GM12865 (cell line): Measurements from ENCODE around the gene VGF.

Source experiments
- DNase-seq: peaks from one replicate; pipeline ENCODE4 v3.0.0; 2010; ENCODE audit warnings: low read depth
- H3K4me3 ChIP-seq: 2 replicates; pipeline ENCODE4 v1.5.1; 2011; ENCODE audit warnings: mild to moderate bottlenecking, low read depth, low read length, control low read depth
- CTCF ChIP-seq: IDR thresholded peaks from 2 replicates; pipeline ENCODE4 v1.5.1; 2011; ENCODE audit warnings: low read length, control low read depth, low read depth, inconsistent platforms; ENCODE audit not compliant: insufficient read depth; ENCODE audit errors: missing control alignments

VGF gene

GRCh38 chr7:101169110-101169837 is 3.9 kb upstream of the VGF start:
- TF ChIP-seq CTCF = no peak
- no peak overlapping the region for H3K4me3 ChIP-seq
- DNase-seq = no peak

DNA sequence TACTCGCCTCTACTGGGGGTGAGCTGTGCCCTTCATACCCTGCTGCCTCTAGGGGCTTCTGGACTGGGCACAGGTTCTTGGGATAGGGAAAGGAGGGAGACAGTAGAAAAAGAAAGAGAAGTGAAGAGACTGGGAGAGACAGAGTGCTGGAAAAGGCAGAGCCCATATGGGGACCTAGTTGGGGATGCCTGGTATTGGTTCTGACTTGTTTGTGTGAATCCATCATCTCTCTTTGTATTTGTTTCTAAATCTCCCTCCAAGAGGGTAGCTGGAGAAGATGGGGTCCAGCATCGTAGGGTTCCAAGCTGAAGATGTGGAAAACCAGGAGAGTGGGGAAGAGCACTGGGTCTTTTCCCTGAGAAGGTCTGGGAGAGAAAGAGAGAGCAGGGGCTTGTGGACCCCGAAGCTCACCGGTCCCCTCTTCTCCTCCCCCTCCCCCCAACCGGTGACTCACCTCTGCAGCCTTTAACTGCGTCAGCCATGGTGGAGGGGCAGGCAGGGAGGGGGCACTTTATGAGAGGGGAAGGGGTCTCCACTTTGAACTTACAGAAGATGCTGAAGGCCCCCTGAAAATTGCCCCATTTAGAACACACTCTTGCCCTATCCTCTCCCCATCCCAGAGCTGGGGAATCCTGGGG is 3.2 kb upstream of the VGF start:
- no peak for TF ChIP-seq CTCF
- no peak for DNase-seq
- no peak overlapping the region for H3K4me3 ChIP-seq

GRCh38 chr7:101167645-101168411 is 2.5 kb upstream of the VGF start:
- no peak for TF ChIP-seq CTCF
- DNase-seq = no peak
- no peak overlapping the region for H3K4me3 ChIP-seq

DNA sequence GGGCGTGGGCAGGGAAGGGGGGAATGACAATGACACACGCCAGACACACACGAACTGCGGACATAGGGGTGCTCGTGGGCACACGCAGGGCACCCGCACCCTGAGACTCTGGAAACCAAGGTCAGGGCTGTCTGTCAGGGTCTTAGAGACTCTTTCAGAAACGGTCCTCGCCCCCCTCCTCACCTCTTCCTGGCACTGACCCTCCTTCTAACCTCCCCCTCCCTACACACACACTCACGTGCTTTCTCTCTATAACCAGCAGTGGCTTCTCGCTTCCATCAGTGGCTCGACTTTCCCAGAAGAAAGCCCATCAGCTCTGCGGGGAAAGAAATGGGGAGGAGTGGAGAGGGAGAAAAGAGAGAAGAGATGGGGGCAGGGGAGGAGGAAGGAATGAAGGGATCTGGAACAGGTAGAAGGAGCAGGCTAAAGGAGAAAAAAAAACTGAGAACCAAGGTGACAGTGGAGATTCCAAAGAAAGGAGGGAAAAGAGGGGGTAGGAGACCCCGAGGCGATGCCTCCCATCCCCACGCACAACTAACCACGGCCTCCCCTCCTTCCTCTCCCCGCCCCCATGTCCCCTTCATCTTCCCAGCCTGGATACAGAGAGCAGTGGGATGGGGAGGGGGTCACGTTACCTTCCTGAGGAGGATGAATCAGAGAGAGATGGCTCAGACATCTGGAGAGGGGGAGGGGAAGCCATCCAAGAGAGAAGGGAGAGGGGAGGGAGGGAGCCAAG is 1.7 kb upstream of the VGF start:
- TF ChIP-seq CTCF = no peak
- DNase-seq = no peak
- H3K4me3 ChIP-seq = no peak overlapping the region

- no peak overlapping the region for H3K4me3 ChIP-seq
- no peak for TF ChIP-seq CTCF
- DNase-seq = no peak
Measured at GRCh38 chr7:101166648-101166908, 1.2 kb upstream of the VGF start.

DNA sequence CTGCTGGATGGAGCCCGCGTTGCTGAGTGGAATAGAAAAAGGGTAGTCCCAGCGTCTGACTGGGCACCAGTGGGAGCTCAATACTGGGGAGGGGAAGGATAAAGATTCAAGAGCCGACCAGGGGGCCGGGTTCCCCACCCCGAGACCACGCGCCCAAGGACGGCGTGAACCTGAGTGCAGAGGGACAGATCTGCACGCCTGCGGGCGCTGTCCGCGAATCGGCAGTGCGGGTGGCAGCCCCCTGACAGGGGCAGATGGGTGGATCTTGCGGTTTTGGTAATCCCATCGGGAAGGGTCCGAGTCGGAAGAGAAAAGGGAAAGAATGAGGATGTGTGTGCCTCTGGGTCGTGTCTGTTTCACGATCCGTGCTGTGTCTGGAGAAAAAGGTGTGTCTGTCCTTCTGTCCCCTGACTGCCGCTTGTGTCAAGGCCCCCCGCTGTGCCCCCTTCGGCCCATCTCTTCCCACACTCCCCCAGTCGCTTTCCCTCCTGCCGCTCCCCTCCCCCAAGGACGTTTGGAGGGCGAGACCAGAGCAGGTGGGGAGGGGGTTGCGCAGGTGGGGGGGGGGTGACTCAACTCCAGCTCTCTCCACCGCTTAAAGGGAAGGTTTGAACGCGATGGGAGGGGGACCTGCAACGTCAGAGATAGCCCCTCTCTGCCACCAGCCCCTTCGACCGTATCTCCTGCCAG is 734 bp upstream of the VGF start:
- no peak for DNase-seq
- peak overlapping the region; percentile 17; the same call in 1 of the 2 replicates for H3K4me3 ChIP-seq
- TF ChIP-seq CTCF = no peak
